Choroid plexus epithelial cell (primary cell): ENCODE data around the gene AP3S2.

Source experiments
- DNase-seq: peaks from one replicate; pipeline ENCODE4 v3.0.0-alpha.2; 2010; ENCODE audit warnings: low read depth
- H3K4me3 ChIP-seq: 2 replicates; pipeline ENCODE4 v1.5.1; 2011; ENCODE audit warnings: low read depth, mild to moderate bottlenecking, control low read depth, low read length, moderate library complexity
- TF ChIP-seq, protein P1 (sequence below): conservative IDR thresholded peaks from 2 replicates; pipeline ENCODE4 v1.5.1; 2011; ENCODE audit warnings: low read depth, mild to moderate bottlenecking, control low read depth, inconsistent platforms, low read length, moderate library complexity

AP3S2 gene

DNA sequence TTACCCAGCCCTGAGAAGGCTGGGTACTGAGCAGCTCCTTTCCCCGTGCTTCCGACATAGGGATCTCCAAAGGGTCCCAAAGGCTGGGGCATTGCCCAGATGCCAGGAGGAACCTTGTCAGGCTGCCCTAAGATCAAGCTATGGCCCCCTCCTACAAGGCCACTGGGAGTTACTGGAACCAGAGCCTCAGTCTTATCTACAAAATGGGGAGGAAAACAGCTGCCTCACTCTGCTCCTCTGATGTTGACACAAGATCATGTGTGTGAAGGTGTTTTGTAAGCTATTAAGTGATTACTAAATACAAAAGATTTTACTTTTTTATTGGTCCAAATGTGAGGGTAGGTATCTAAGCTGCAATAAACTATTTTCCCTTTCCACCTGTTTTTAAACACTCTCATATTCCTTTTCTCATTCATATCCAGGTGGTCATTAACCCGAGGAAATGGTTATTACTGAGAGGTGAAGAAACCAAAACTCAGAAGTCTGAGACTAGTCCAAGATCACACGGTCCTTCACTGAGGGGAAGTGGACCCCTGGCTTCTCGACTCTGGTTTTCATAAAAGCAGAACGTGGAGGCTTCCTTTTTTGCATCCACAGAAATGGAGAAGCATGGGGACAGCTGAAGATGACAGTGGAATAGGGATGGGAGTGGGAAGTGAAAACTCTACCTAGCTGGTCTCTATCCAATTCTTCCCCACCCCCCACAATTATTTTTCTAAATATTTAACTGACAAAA is 17.3 kb upstream of the AP3S2 start:
- TF ChIP-seq, protein P1, sequence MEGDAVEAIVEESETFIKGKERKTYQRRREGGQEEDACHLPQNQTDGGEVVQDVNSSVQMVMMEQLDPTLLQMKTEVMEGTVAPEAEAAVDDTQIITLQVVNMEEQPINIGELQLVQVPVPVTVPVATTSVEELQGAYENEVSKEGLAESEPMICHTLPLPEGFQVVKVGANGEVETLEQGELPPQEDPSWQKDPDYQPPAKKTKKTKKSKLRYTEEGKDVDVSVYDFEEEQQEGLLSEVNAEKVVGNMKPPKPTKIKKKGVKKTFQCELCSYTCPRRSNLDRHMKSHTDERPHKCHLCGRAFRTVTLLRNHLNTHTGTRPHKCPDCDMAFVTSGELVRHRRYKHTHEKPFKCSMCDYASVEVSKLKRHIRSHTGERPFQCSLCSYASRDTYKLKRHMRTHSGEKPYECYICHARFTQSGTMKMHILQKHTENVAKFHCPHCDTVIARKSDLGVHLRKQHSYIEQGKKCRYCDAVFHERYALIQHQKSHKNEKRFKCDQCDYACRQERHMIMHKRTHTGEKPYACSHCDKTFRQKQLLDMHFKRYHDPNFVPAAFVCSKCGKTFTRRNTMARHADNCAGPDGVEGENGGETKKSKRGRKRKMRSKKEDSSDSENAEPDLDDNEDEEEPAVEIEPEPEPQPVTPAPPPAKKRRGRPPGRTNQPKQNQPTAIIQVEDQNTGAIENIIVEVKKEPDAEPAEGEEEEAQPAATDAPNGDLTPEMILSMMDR = no peak
- DNase-seq = no peak
- H3K4me3 ChIP-seq = no peak overlapping the region

DNA sequence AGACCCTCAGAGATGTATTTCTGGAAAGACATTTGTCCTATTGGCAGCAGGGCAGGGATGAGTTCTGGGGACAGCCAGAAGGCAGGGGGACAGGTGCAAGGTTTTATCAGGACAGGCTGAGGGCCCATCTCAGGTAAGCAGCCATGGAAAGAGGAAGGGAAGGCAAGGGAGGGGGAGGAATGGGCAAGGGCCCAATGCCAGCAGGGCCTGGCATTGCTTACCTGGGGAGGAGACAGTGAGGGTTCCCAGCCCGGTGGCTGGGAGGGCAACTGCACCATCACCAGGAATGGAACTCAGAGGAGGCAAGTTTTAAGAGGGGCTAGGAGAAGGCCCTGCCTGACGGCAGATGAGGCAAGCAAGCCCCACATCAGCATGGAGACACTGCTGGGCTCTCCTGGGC is 15.8 kb upstream of the AP3S2 start:
- no peak overlapping the region for H3K4me3 ChIP-seq
- DNase-seq = no peak
- TF ChIP-seq, protein P1 = no peak

DNA sequence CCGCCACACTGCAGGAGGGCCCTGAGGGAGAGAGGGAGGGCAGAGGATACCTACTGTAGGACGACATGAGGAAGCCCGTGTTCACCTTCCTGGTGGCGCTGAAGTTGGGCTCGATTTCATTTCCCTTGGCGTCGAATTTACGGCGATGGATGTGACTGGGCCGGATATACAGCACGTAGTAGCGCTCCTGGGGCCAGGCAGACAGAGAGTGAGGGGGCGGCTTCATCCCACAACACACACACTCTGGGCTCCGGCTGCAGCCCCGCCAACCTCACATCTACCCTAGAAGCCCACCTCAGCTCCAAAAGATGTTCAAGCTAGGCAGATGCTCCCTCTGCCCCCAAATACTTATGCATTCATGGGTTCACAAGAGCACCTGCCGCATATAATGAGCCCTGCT is 14.4 kb upstream of the AP3S2 start:
- no peak for DNase-seq
- TF ChIP-seq, protein P1 = no peak
- H3K4me3 ChIP-seq = no peak overlapping the region

DNA sequence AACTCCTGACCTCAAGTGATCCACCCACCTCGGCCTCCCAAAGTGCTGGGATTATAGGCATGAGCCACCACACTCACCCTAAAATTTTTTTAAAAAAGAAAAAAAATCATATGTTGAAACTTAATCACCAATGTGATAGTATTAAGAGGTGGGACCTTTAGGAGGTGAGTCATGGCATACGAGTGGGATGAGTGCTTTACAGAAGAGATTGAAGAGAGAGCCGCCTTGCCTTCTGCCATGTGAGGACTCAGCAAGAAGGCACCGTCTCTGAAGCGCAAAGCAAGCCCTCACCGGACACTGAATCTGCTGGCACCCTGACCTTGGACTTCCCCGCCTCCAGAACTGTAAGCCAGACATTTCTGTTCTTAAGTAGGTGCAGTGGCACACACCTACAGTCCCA is 13.5 kb upstream of the AP3S2 start:
- H3K4me3 ChIP-seq = no peak overlapping the region
- TF ChIP-seq, protein P1 = no peak
- DNase-seq = no peak

DNA sequence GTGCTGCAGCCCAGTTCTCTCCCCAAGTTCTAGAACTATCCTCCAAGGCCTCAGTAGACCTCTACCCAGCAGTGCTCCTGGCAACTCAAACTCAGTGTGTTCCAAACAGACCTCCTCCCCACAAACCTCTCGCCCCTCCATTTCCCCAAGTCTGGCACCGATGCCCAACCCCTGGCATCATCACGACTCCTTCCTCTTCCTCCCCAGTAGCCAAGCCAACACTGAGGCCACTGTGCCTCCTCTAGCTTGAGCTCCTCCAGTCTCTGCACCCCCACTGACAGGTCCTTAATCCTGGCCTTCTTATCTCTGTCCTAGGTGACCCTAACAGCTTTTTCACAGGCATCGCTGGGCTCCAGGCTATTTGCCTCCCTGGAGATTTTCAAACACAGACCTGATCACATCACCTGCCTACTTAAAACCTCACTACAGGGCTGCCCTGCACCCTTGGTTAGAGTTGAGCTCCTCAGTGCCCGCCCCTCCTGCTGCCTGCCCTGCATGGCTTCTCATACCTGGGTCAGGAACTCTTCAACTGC is 12.1 kb upstream of the AP3S2 start:
- TF ChIP-seq, protein P1 = no peak
- no peak overlapping the region for H3K4me3 ChIP-seq
- no peak for DNase-seq

DNA sequence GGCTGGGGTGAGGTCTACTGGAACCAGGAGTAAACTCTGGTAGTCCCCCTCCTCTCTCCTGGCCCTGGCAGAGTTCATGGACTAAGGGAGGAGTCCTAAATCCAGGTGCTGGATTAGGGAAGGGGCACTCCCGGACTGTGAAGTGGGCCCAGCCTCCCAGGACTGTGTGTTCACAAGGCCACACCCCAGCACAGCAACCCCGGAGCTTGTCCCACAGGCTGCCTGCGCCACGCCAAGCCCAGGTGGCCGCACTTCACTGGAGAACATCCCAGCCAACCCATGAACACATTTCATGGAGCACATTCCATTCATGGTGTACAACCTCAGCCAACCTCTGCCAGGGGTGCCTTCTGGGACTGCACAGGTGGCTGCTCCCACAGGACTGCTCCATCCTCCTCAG is 10.7 kb upstream of the AP3S2 start:
- TF ChIP-seq, protein P1 = no peak
- DNase-seq = no peak
- H3K4me3 ChIP-seq = no peak overlapping the region

DNA sequence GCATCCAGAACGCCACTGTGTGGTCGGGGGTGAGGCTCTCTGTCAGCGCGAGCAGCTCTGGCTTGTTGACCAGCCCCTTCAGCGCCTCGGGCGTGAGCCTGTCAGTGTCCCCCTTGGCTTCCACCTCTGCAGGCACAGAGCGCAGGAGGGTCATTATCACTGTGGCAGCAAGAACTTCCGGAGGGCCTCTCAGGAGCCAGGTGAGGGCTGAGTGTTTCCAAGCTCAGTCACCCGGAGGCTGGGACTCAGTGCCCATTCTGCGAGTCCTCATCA is 10.0 kb upstream of the AP3S2 start:
- TF ChIP-seq, protein P1 = no peak

More for the DNA sequence above, 10.0 kb upstream of the AP3S2 start:
- DNase-seq = no peak
- no peak overlapping the region for H3K4me3 ChIP-seq
